SU-DHL-6 (cell line): ENCODE data around the gene ANGPTL3.

Source experiments
- H2AFZ ChIP-seq: fragments of 200-600 bp; sonication (generic); 2 replicates; pipeline ENCODE4 v1.6.1; 2014; ENCODE audit warnings: low read depth, mild to moderate bottlenecking, moderate library complexity, mixed read lengths, antibody characterized with exemption, low read length; ENCODE audit not compliant: severe bottlenecking
- H3F3A ChIP-seq: fragments of 200-600 bp; shearing (Covaris generic); 2 replicates; pipeline ENCODE4 v1.6.0; 2016; ENCODE audit warnings: antibody characterized with exemption, mild to moderate bottlenecking; ENCODE audit not compliant: insufficient read depth
- H3K27ac ChIP-seq: fragments of 200-600 bp; sonication (generic); 2 replicates; pipeline ENCODE4 v1.5.1; 2016; ENCODE audit warnings: low read depth, mild to moderate bottlenecking, low read length, moderate library complexity, mixed read lengths
- H3K27me3 ChIP-seq: fragments of 200-600 bp; sonication (generic), shearing (Covaris generic); 2 replicates; pipeline ENCODE4 v1.6.0; 2014; ENCODE audit warnings: mild to moderate bottlenecking, low read length
- H3K36me3 ChIP-seq: fragments of 200-600 bp; sonication (generic); 2 replicates; pipeline ENCODE4 v1.6.1; 2014; ENCODE audit warnings: mild to moderate bottlenecking, low read length, mixed read lengths
- H3K4me2 ChIP-seq: fragments of 300-600, 200-600 bp; shearing (Covaris generic), sonication (generic); 2 replicates; pipeline ENCODE4 v1.6.0; 2014; ENCODE audit warnings: low read length, low read depth, mild to moderate bottlenecking; ENCODE audit not compliant: poor library complexity, severe bottlenecking
- H3K4me3 ChIP-seq: fragments of 200-600 bp; sonication (generic); 2 replicates; pipeline ENCODE4 v1.5.1; 2014; ENCODE audit warnings: antibody characterized with exemption, low read length, mild to moderate bottlenecking, mixed read lengths; ENCODE audit not compliant: insufficient read depth, poor library complexity, severe bottlenecking
- H3K79me2 ChIP-seq: fragments of 200-600 bp; sonication (generic); 2 replicates; pipeline ENCODE4 v1.6.1; 2014; ENCODE audit warnings: mild to moderate bottlenecking, low read length, moderate library complexity; ENCODE audit not compliant: insufficient read depth
- H3K9ac ChIP-seq: fragments of 200-600 bp; sonication (generic); 2 replicates; pipeline ENCODE4 v1.7.0; 2014; ENCODE audit warnings: mild to moderate bottlenecking, low read length
- H3K9me2 ChIP-seq: fragments of 200-600 bp; sonication (generic); replicated peaks from 2 replicates; pipeline ENCODE4 v1.6.1; 2014; ENCODE audit warnings: low read length; ENCODE audit not compliant: insufficient read depth
- H3K9me3 ChIP-seq: fragments of 200-600 bp; sonication (generic); 2 replicates; pipeline ENCODE4 v1.6.1; 2014; ENCODE audit warnings: low read length, mixed read lengths; ENCODE audit not compliant: insufficient read depth
- H4K20me1 ChIP-seq: fragments of 200-600 bp; sonication (generic); 2 replicates; pipeline ENCODE4 v1.6.1; 2014; ENCODE audit warnings: low read depth, mild to moderate bottlenecking, antibody characterized with exemption, low read length, moderate library complexity, mixed read lengths
- EZH2phosphoT487 ChIP-seq: fragments of 200-600 bp; sonication (generic), shearing (Covaris generic); conservative IDR thresholded peaks from 2 replicates; pipeline ENCODE4 v1.6.1; 2018; ENCODE audit warnings: mild to moderate bottlenecking, antibody characterized with exemption, low read length, moderate library complexity, mixed read lengths
- TF ChIP-seq, protein P1 (sequence below): fragments of 200-600 bp; sonication (generic); IDR thresholded peaks from one replicate; pipeline ENCODE4 v1.5.1; 2017; ENCODE audit warnings: antibody characterized with exemption, mild to moderate bottlenecking, low read length, moderate library complexity; ENCODE audit not compliant: insufficient read depth, poor library complexity, severe bottlenecking

The ANGPTL3 gene

GRCh38 chr1:62625415-62625814, 28.1 kb downstream of the ANGPTL3 start:
- Histone ChIP-seq H3K79me2 (no peaks in the 10 kb centered on the region), H2AFZ (no peak overlapping the region), H3K4me3 (no peak overlapping the region), H3F3A (peaks cover 4% of the 10 kb centered on the region; the same call in 1 of the 2 replicates), H3K9me3 (no peaks in the 10 kb centered on the region), H4K20me1 (no peaks in the 10 kb centered on the region), H3K27me3 (no peaks in the 10 kb centered on the region), H3K4me2 (peak overlapping the region; percentile 28), H3K9me2 (no peaks in the 10 kb centered on the region), H3K27ac (no peak overlapping the region; the same call in 1 of the 2 replicates), H3K9ac (no peak overlapping the region), H3K36me3 (no peaks in the 10 kb centered on the region)
- TF ChIP-seq, protein P1, sequence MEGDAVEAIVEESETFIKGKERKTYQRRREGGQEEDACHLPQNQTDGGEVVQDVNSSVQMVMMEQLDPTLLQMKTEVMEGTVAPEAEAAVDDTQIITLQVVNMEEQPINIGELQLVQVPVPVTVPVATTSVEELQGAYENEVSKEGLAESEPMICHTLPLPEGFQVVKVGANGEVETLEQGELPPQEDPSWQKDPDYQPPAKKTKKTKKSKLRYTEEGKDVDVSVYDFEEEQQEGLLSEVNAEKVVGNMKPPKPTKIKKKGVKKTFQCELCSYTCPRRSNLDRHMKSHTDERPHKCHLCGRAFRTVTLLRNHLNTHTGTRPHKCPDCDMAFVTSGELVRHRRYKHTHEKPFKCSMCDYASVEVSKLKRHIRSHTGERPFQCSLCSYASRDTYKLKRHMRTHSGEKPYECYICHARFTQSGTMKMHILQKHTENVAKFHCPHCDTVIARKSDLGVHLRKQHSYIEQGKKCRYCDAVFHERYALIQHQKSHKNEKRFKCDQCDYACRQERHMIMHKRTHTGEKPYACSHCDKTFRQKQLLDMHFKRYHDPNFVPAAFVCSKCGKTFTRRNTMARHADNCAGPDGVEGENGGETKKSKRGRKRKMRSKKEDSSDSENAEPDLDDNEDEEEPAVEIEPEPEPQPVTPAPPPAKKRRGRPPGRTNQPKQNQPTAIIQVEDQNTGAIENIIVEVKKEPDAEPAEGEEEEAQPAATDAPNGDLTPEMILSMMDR = no peak
- TF ChIP-seq EZH2phosphoT487 = no peak

GRCh38 chr1:62628506-62628905, 31.2 kb downstream of the ANGPTL3 start:
- no peaks in the 10 kb centered on the region for H3K27me3 ChIP-seq
- TF ChIP-seq EZH2phosphoT487 = no peak
- TF ChIP-seq, protein P1 = no peak
- H3K4me2 ChIP-seq = no peak overlapping the region
- no peaks in the 10 kb centered on the region for H3K9me2 ChIP-seq
- no peaks in the 10 kb centered on the region for H3K79me2 ChIP-seq
- no peak overlapping the region for H3K27ac ChIP-seq
- no peak overlapping the region for H2AFZ ChIP-seq
- H3K9me3 ChIP-seq = no peaks in the 10 kb centered on the region
- H3K4me3 ChIP-seq = no peak overlapping the region
- no peaks in the 10 kb centered on the region for H3K36me3 ChIP-seq
- H4K20me1 ChIP-seq = no peaks in the 10 kb centered on the region
- no peaks in the 10 kb centered on the region for H3F3A ChIP-seq
- no peak overlapping the region for H3K9ac ChIP-seq

DNA sequence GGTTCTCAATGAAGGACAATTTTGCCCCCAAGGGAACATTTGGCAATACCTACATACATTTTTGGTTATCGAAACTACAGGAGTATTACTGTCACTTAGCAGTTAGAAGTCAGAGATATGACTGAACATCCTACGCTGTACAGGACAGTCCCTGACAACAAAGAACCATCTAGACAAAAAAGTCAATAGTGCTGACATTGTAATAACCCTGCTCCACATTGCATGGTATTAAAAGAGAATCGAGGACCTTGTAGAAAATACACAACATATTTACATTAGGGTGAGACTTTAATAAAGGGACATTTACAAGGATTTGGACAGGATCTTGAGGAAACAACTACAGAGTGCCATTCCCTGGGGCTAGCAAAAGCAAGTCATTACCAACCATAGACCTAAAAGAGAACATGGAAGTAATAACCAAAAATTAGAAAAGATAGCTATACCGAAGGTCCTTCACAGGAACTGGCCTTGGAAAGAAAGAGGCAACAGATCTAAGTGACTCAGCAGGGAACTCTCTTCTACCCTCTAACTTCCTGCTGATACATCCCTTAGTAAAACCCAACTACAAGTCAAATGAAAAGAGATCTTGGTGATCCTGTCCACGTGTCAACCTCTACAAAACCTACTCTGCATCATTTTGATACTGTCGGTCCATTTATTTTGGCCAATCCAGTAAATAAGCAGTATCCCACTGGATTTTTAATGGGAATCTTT, 40.2 kb downstream of the ANGPTL3 start:
- Histone ChIP-seq H3K4me3 (no peak overlapping the region), H3K9me2 (no peaks in the 10 kb centered on the region), H3K79me2 (no peaks in the 10 kb centered on the region), H4K20me1 (no peaks in the 10 kb centered on the region), H3K27me3 (no peaks in the 10 kb centered on the region), H3K27ac (no peak overlapping the region), H3K9me3 (no peaks in the 10 kb centered on the region), H3F3A (no peaks in the 10 kb centered on the region), H3K4me2 (no peak overlapping the region), H3K9ac (no peak overlapping the region), H2AFZ (no peak overlapping the region), H3K36me3 (no peaks in the 10 kb centered on the region)
- TF ChIP-seq EZH2phosphoT487 = no peak
- TF ChIP-seq, protein P1 = no peak
